Spinal cord (tissue), 10 donors: ENCODE measurements around the gene HTR3A. TPM values are rescaled to one million over a fixed set of nuclear protein-coding genes. Genes with fewer than 3 reads are reported as not detected.
A peak's percentile ranks its signal among the peaks of the same experiment; 100 is the strongest.

ENCODE experiments used
- DNase-seq, 6 donors: peaks; one replicate each; pipeline versions ENCODE4 v3.0.0 to v3.0.0-alpha.2; 2013 to 2015; ENCODE audit warnings: low spot score in 6 of 6, low read depth in 4 of 6
- H3K27ac ChIP-seq: one replicate; pipeline ENCODE4 v1.5.1; 2013; ENCODE audit warnings: low read depth, low read length, control low read depth
- H3K27me3 ChIP-seq: one replicate; pipeline ENCODE4 v1.6.1; 2013; ENCODE audit warnings: low read length; ENCODE audit not compliant: control insufficient read depth, insufficient read depth
- H3K36me3 ChIP-seq: one replicate; pipeline ENCODE4 v1.6.1; 2013; ENCODE audit warnings: low read length; ENCODE audit not compliant: control insufficient read depth, insufficient read depth
- H3K4me1 ChIP-seq: one replicate; pipeline ENCODE4 v1.6.1; 2013; ENCODE audit warnings: low read length; ENCODE audit not compliant: control insufficient read depth, insufficient read depth
- H3K4me3 ChIP-seq: one replicate; pipeline ENCODE4 v1.5.1; 2013; ENCODE audit warnings: low read depth, low read length, control low read depth
- H3K9me3 ChIP-seq: one replicate; pipeline ENCODE4 v1.6.1; 2013; ENCODE audit warnings: low read length; ENCODE audit not compliant: control insufficient read depth, insufficient read depth
- WGBS: methylation state at CpG from one replicate; pipeline ENCODE4 v1.1.5; 2013; ENCODE audit warnings: missing lambda C conversion rate; ENCODE audit not compliant: insufficient coverage; 5-methylcytosine and 5-hydroxymethylcytosine counted together
- polyA plus RNA-seq, 2 donors: library from polyadenylated mRNA; unstranded; fragments of 120-200 nt; gene quantifications; one replicate each; pipeline ENCODE4 v1.2.1, GENCODE V29; 2013; ENCODE audit not compliant: insufficient read length in 2 of 2
- total RNA-seq, 2 donors: library from RNA; depleted of rRNA in 1 of 2; stranded (reverse); fragments of 120-200 nt in 1 of 2; fragments of >200 nt in 1 of 2; gene quantifications; one replicate each; pipeline versions ENCODE4 v1.2.3 to v1.2.4, GENCODE V29; 2013 to 2014
- donor health status: healthy.

Gene HTR3A
- total and polyA plus RNA-seq, 4 donors: 0.28 to 23.0 (median 0.48) TPM

DNA sequence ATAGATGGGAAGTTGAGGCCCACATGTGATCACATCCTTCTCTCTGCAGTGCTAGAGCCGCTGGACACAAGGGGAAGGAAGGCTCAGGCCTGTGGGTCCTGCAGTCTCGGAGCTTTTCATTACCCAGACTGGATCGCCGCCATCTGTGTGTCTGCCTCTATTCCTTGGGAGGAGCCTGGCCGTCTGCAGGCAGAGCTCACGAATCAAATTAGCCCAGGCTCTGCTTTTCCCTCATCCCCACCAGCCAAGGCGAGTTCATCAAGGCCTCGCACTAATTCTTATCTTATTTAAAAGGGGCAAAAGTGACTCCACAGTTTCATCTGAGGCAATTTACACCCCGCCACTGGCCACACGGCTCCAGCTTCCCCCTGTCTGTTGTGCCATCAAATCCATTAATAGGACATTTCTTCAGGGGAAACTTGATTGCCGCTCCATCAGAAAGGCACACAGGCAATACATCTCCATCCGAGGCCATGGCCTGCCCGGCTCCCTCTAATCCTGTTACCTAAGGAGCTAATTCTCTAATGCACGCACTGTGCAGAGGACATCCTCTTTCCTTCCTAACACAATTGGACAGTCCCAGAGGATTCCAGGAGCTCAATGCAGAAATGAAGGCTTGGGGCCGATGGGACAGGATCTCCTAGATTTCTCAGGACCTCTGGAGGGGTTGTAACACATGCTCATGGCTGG lies 3.3 kb upstream of the HTR3A start:
- Histone ChIP-seq H3K4me1 (no peaks in the 10 kb centered on the region), H3K4me3 (no peak overlapping the region), H3K36me3 (no peaks in the 10 kb centered on the region), H3K27ac (no peak overlapping the region), H3K27me3 (no peaks in the 10 kb centered on the region), H3K9me3 (no peaks in the 10 kb centered on the region)
- WGBS: 70% methylated on average over 15 of the region's 15 CpGs
- no peak for DNase-seq

DNA sequence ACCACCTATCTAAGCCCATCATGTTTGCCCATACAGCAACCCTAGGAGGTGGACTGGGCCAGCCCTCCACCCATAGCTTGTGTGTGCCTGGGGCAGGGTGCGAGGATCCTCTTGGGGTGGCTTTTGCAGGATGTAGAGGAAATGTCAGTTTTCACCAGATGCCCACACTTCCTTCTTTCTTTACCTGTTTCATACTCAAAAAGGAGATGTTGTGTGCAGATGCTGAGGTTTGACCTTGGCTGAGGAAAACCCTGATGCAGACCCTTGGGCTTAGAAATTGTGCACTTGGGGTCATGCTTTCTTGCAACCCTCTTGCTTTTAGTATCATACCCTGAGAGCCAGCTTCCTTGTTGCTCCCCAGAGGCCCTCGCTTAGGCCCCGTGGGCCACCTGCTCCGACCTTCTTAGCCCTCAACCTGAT lies 2.2 kb downstream of the HTR3A start:
- DNase-seq: no peak
- 77% methylated on average over 2 of the region's 4 CpGs for WGBS

DNA sequence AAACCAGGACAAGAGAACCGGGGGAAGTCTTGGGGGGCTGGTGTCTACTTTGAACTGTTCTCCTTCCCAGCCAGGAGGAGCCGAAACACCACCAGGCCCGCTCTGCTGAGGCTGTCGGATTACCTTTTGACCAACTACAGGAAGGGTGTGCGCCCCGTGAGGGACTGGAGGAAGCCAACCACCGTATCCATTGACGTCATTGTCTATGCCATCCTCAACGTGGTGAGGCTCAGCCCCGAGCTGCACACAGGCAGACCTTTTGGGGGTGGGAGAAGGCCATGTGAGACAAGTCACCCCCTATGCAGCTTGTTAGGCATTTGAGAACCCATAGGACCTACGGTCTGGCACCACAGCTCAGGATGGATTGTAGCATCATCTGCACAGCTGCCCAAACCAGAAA lies 2.8 kb downstream of the HTR3A start:
- H3K36me3 ChIP-seq: no peaks in the 10 kb centered on the region
- peaks cover 3% of the 10 kb centered on the region for H3K4me1 ChIP-seq
- 94% methylated on average over 11 of the region's 11 CpGs for WGBS
- no peaks in the 10 kb centered on the region for H3K9me3 ChIP-seq
- H3K4me3 ChIP-seq: no peak overlapping the region
- no peaks in the 10 kb centered on the region for H3K27me3 ChIP-seq
- no peak for DNase-seq
- H3K27ac ChIP-seq: no peak overlapping the region

More for the DNA sequence above, 2.2 kb downstream of the HTR3A start:
- Histone ChIP-seq H3K9me3 (no peaks in the 10 kb centered on the region), H3K4me1 (peaks cover 3% of the 10 kb centered on the region), H3K27me3 (no peaks in the 10 kb centered on the region), H3K4me3 (no peak overlapping the region), H3K27ac (no peak overlapping the region), H3K36me3 (no peaks in the 10 kb centered on the region)

DNA sequence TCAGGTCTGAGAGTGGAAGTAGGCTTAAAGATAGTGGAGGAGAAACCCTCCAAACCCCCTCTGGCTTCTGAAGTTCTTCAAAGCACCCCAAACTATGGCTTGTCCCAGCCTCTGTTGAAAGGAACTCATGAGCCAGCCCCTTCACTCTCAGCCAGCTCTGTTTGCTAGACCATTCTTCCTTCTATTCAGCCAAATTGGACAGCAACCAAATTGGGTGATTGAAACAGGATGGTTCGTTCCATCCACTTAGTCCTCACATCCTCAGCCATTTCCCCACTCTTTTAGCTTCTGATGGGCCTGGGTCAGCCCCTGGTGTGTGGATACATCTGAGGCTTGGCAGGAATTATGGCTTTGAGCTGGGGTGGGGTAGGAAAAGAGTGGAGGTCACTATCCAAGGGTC lies 4.5 kb downstream of the HTR3A start:
- WGBS: no CpG with 5 or more reads among the region's 1 CpG
- Histone ChIP-seq H3K36me3 (no peaks in the 10 kb centered on the region), H3K4me3 (no peak overlapping the region), H3K27ac (no peak overlapping the region), H3K4me1 (peaks cover 3% of the 10 kb centered on the region), H3K27me3 (no peaks in the 10 kb centered on the region), H3K9me3 (no peaks in the 10 kb centered on the region)
- peak in 2 of 6 donors; percentile 43 to 52 for DNase-seq

DNA sequence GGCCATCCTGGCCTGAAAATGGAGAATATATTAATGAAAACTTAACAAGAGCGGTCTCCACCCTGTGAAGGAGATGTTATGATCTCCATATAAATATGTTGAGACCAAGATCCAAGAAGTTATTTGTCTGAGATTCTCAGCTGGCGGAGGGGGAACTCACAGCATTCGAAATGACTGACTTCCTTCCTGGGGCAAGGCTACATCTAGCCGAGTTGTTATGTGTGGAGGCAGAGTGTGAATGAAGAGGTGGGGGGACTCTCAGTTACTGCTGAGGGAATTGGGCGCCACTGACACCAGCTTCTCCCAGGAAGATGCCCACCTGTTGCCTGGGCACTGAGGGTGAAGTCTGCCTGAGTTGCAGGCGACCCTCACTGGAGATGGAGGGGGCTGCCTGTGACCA lies 5.9 kb downstream of the HTR3A start:
- Histone ChIP-seq H3K27me3 (no peaks in the 10 kb centered on the region), H3K27ac (no peak overlapping the region), H3K4me3 (no peak overlapping the region), H3K4me1 (peaks cover 3% of the 10 kb centered on the region), H3K36me3 (no peaks in the 10 kb centered on the region), H3K9me3 (no peaks in the 10 kb centered on the region)
- no peak for DNase-seq
- WGBS: 88% methylated on average over 6 of the region's 6 CpGs

DNA sequence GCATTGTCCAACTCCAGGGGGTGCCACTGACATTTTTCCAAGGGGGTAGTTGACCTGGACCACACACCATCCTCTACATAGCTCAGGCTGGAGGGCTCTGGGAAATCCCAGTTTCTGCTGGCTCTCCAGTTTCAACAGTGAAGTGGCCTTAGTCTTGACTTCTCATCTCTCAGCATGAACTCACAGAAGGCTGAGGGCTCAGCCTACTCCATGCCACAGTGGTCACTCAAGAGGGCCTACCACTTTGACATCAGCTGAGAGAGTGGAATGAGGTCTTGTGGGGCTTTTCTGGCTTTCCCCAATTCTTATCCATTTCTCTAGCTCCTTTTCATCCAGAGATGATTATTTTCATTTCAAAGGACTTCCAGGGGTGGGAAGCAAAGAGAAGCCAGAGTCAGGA lies 7.4 kb downstream of the HTR3A start:
- Histone ChIP-seq H3K9me3 (no peaks in the 10 kb centered on the region), H3K4me1 (peaks cover 3% of the 10 kb centered on the region), H3K27ac (no peak overlapping the region), H3K36me3 (no peaks in the 10 kb centered on the region), H3K4me3 (no peak overlapping the region), H3K27me3 (no peaks in the 10 kb centered on the region)
- DNase-seq: no peak

DNA sequence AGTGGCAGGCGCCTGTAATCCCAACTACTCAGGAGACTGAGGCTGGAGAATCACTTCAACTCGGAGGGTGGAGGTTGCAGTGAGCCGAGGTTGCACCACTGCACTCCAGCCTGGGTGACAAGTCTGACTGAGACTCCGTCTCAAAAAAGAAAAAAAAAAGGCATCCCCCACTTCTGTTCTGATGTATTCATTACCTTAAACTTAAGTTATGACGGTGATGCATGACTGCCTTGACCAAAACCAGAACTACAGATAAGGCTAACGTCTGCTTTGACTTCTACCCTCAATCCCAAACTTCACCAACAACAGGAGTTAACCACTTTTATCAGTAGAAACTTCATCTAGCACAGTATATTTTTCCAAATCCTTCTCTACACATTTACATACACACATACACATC lies 9.9 kb downstream of the HTR3A start:
- Histone ChIP-seq H3K27me3 (no peaks in the 10 kb centered on the region), H3K4me3 (no peak overlapping the region), H3K4me1 (no peaks in the 10 kb centered on the region), H3K36me3 (no peaks in the 10 kb centered on the region), H3K27ac (no peak overlapping the region), H3K9me3 (no peaks in the 10 kb centered on the region)
- DNase-seq: no peak
- 100% methylated on average over 2 of the region's 6 CpGs for WGBS

DNA sequence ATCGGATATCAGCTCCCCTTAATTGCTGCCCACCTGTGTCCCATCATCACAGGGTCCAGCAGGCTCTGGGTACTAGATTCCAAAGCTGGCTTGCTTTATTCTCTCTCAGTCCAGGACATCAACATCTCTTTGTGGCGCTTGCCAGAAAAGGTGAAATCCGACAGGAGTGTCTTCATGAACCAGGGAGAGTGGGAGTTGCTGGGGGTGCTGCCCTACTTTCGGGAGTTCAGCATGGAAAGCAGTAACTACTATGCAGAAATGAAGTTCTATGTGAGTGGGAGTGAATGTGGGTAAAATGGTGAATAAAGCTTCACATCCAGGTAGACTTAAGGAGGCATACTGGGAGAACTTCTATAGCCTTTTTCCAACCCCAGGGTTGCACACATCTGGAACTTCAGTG lies 11.0 kb downstream of the HTR3A start:
- Histone ChIP-seq H3K9me3 (no peaks in the 10 kb centered on the region), H3K36me3 (no peaks in the 10 kb centered on the region), H3K27ac (no peak overlapping the region), H3K4me1 (no peaks in the 10 kb centered on the region), H3K27me3 (no peaks in the 10 kb centered on the region), H3K4me3 (no peak overlapping the region)
- 89% methylated on average over 4 of the region's 4 CpGs for WGBS
- DNase-seq: no peak

DNA sequence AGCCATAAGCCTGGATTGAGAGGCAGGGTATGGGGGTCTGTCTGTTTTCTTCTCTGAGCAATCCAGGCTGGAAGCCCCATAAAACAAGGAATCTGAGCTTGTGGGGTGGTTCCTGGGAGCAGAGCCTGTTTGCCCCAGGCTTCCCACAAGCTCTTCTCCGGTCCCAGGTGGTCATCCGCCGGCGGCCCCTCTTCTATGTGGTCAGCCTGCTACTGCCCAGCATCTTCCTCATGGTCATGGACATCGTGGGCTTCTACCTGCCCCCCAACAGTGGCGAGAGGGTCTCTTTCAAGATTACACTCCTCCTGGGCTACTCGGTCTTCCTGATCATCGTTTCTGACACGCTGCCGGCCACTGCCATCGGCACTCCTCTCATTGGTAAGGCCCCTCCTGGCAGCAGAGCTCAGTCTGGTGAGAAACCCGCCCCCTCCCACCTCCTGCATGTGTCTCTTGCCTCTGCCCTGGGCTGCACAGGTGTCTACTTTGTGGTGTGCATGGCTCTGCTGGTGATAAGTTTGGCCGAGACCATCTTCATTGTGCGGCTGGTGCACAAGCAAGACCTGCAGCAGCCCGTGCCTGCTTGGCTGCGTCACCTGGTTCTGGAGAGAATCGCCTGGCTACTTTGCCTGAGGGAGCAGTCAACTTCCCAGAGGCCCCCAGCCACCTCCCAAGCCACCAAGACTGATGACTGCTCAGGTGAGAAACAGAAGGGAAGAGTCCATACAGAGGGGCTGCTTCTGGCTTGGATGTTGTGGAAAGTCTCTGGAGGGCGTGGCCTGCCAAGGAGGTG lies 11.6 kb downstream of the HTR3A start:
- WGBS: 84% methylated on average over 17 of the region's 18 CpGs
- H3K9me3 ChIP-seq: no peaks in the 10 kb centered on the region

DNA sequence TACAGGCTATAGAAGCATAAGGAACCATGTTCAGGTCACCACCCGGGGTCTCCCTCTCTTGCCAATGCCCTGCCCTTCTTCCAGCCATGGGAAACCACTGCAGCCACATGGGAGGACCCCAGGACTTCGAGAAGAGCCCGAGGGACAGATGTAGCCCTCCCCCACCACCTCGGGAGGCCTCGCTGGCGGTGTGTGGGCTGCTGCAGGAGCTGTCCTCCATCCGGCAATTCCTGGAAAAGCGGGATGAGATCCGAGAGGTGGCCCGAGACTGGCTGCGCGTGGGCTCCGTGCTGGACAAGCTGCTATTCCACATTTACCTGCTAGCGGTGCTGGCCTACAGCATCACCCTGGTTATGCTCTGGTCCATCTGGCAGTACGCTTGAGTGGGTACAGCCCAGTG lies 14.5 kb downstream of the HTR3A start:
- no peak for DNase-seq
- H3K27ac ChIP-seq: no peak overlapping the region
- H3K27me3 ChIP-seq: peaks cover 5% of the 10 kb centered on the region
- H3K36me3 ChIP-seq: no peaks in the 10 kb centered on the region
- H3K9me3 ChIP-seq: no peaks in the 10 kb centered on the region
- WGBS: 79% methylated on average over 13 of the region's 15 CpGs
- peaks cover 8% of the 10 kb centered on the region for H3K4me1 ChIP-seq
- H3K4me3 ChIP-seq: no peak overlapping the region

More for the DNA sequence above, 11.6 kb downstream of the HTR3A start:
- Histone ChIP-seq H3K4me3 (no peak overlapping the region), H3K4me1 (no peaks in the 10 kb centered on the region), H3K36me3 (no peaks in the 10 kb centered on the region), H3K27me3 (peaks cover 2% of the 10 kb centered on the region), H3K27ac (no peak overlapping the region)
- no peak for DNase-seq
